Stimulated activated CD8-positive, alpha-beta memory T cell treated with anti-CD3 and anti-CD28 coated beads, Interleukin-4, amount 100 ng/mL, for 4 hours (primary cell): Measurements from ENCODE around the gene TUBA8.
"Not testable (repeated sequence)": the region's sequence is repeated elsewhere in the genome, so short reads cannot be mapped to it uniquely, and the experiment has no call there.

Experiments
- DNase-seq, 2 donors: peaks; one replicate each; pipeline ENCODE4 v3.0.0-alpha.2; 2020; ENCODE audit warnings: low read depth in 2 of 2, low spot score in 1 of 2

TUBA8 gene

GRCh38 chr22:18104566-18104965 lies 6.0 kb upstream of the TUBA8 start:
- no peak for DNase-seq

GRCh38 chr22:18105981-18106380 lies 4.6 kb upstream of the TUBA8 start:
- DNase-seq: not testable (repeated sequence)

- DNase-seq: not testable (repeated sequence)
Measured at GRCh38 chr22:18106550-18107341, 3.9 kb upstream of the TUBA8 start.

GRCh38 chr22:18108187-18108586 lies 2.4 kb upstream of the TUBA8 start:
- no peak for DNase-seq

- no peak for DNase-seq
Measured at GRCh38 chr22:18109410-18110193, 1.0 kb upstream of the TUBA8 start.

GRCh38 chr22:18110954-18111758 lies 547 bp downstream of the TUBA8 start:
- no peak for DNase-seq

GRCh38 chr22:18111759-18112330 lies 1.2 kb downstream of the TUBA8 start:
- DNase-seq: no peak

- DNase-seq: no peak
Measured at GRCh38 chr22:18112440-18112839, 1.8 kb downstream of the TUBA8 start.

- DNase-seq: no peak
Measured at GRCh38 chr22:18113680-18114394, 3.2 kb downstream of the TUBA8 start.

- no peak for DNase-seq
Measured at GRCh38 chr22:18114495-18114894, 3.9 kb downstream of the TUBA8 start.

- DNase-seq: no peak
Measured at GRCh38 chr22:18114976-18115652, 4.5 kb downstream of the TUBA8 start.

GRCh38 chr22:18115906-18116371 lies 5.3 kb downstream of the TUBA8 start:
- DNase-seq: no peak

GRCh38 chr22:18116634-18117033 lies 6.0 kb downstream of the TUBA8 start:
- DNase-seq: no peak

GRCh38 chr22:18118345-18118915 lies 7.8 kb downstream of the TUBA8 start:
- DNase-seq: no peak

- DNase-seq: no peak
Measured at GRCh38 chr22:18119409-18120110, 9.0 kb downstream of the TUBA8 start.

GRCh38 chr22:18120857-18121256 lies 10.2 kb downstream of the TUBA8 start:
- DNase-seq: no peak

GRCh38 chr22:18121506-18121905 lies 10.9 kb downstream of the TUBA8 start:
- no peak for DNase-seq

GRCh38 chr22:18121954-18122554 lies 11.4 kb downstream of the TUBA8 start:
- no peak for DNase-seq
